ELR (cell line): ENCODE results near the gene CLN6.
"Not testable (repeated sequence)": the region's sequence is repeated elsewhere in the genome, so short reads cannot be mapped to it uniquely, and the experiment has no call there.

Experiments used
- DNase-seq: peaks from one replicate; pipeline ENCODE4 v3.0.0-alpha.2; 2015; ENCODE audit warnings: low read depth

The CLN6 gene

GRCh38 chr15:68190048-68190447 is 39.5 kb downstream of the CLN6 start:
- no peak for DNase-seq

- DNase-seq = no peak
Observed at GRCh38 chr15:68188647-68189046, 40.9 kb downstream of the CLN6 start.

GRCh38 chr15:68187559-68187958 is 42.0 kb downstream of the CLN6 start:
- DNase-seq = no peak

- peak; percentile 30 for DNase-seq
Observed at GRCh38 chr15:68186671-68187397, 42.7 kb downstream of the CLN6 start.

- no peak for DNase-seq
Observed at GRCh38 chr15:68184616-68185480, 44.7 kb downstream of the CLN6 start.

- DNase-seq = no peak
Observed at GRCh38 chr15:68183616-68184315, 45.8 kb downstream of the CLN6 start.

GRCh38 chr15:68177742-68178141 is 51.8 kb downstream of the CLN6 start:
- no peak for DNase-seq

- no peak for DNase-seq
Observed at GRCh38 chr15:68176601-68177000, 52.9 kb downstream of the CLN6 start.

- DNase-seq = no peak
Observed at GRCh38 chr15:68175526-68175925, 54.0 kb downstream of the CLN6 start.

- DNase-seq = no peak
Observed at GRCh38 chr15:68173119-68173518, 56.4 kb downstream of the CLN6 start.

GRCh38 chr15:68172037-68172436 is 57.5 kb downstream of the CLN6 start:
- not testable (repeated sequence) for DNase-seq

GRCh38 chr15:68166847-68167246 is 62.7 kb downstream of the CLN6 start:
- DNase-seq = no peak

GRCh38 chr15:68163191-68163590 is 66.3 kb downstream of the CLN6 start:
- no peak for DNase-seq

- DNase-seq = no peak
Observed at GRCh38 chr15:68158046-68158628, 71.4 kb downstream of the CLN6 start.

- no peak for DNase-seq
Observed at GRCh38 chr15:68157074-68157473, 72.5 kb downstream of the CLN6 start.
